Osteocyte (in vitro differentiated cells): Measurements from ENCODE around the gene HDAC4. TPM values are rescaled to one million over a fixed set of nuclear protein-coding genes. Genes with fewer than 3 reads are reported as not detected.

Experiments used
- DNase-seq: peaks from one replicate; pipeline ENCODE4 v3.0.0; 2021; ENCODE audit warnings: mixed read lengths; ENCODE audit not compliant: unreplicated experiment; ENCODE audit errors: extremely low spot score
- H3K27ac Mint-ChIP-seq: one replicate; pipeline ENCODE4 v1.8.0; 2021; ENCODE audit warnings: mild to moderate bottlenecking, mixed read lengths; ENCODE audit not compliant: unreplicated experiment
- H3K27me3 Mint-ChIP-seq: one replicate; pipeline ENCODE4 v1.8.0; 2021; ENCODE audit warnings: mixed read lengths; ENCODE audit not compliant: unreplicated experiment
- H3K36me3 Mint-ChIP-seq: one replicate; pipeline ENCODE4 v1.8.0; 2021; ENCODE audit warnings: mixed read lengths; ENCODE audit not compliant: unreplicated experiment
- H3K4me1 Mint-ChIP-seq: one replicate; pipeline ENCODE4 v1.8.0; 2021; ENCODE audit warnings: mixed read lengths; ENCODE audit not compliant: unreplicated experiment
- H3K4me3 Mint-ChIP-seq: one replicate; pipeline ENCODE4 v1.8.0; 2021; ENCODE audit warnings: mild to moderate bottlenecking, moderate library complexity, mixed read lengths; ENCODE audit not compliant: unreplicated experiment
- H3K9me3 Mint-ChIP-seq: one replicate; pipeline ENCODE4 v1.8.0; 2021; ENCODE audit warnings: mixed read lengths; ENCODE audit not compliant: unreplicated experiment
- total RNA-seq: library from RNA; stranded (reverse); gene quantifications from 2 replicates; pipeline ENCODE4 v1.2.1, GENCODE V29; 2021
- TF ChIP-seq, protein P1 (sequence below): fragments of 200-600 bp; sonication (generic); IDR thresholded peaks from 2 replicates; pipeline ENCODE4 v1.5.0; 2021; ENCODE audit warnings: antibody characterized with exemption, mild to moderate bottlenecking, moderate library complexity

Gene HDAC4
- total RNA-seq, 1 donor from 2014 or later, result 30.3 TPM

GRCh38 chr2:239277401-239278085, 123.3 kb downstream of the HDAC4 start:
- Mint-ChIP-seq H3K27ac (no peak overlapping the region), H3K27me3 (no peaks in the 10 kb centered on the region), H3K9me3 (no peaks in the 10 kb centered on the region), H3K4me3 (no peak overlapping the region), H3K4me1 (peaks cover 13% of the 10 kb centered on the region), H3K36me3 (no peaks in the 10 kb centered on the region)
- TF ChIP-seq, protein P1, sequence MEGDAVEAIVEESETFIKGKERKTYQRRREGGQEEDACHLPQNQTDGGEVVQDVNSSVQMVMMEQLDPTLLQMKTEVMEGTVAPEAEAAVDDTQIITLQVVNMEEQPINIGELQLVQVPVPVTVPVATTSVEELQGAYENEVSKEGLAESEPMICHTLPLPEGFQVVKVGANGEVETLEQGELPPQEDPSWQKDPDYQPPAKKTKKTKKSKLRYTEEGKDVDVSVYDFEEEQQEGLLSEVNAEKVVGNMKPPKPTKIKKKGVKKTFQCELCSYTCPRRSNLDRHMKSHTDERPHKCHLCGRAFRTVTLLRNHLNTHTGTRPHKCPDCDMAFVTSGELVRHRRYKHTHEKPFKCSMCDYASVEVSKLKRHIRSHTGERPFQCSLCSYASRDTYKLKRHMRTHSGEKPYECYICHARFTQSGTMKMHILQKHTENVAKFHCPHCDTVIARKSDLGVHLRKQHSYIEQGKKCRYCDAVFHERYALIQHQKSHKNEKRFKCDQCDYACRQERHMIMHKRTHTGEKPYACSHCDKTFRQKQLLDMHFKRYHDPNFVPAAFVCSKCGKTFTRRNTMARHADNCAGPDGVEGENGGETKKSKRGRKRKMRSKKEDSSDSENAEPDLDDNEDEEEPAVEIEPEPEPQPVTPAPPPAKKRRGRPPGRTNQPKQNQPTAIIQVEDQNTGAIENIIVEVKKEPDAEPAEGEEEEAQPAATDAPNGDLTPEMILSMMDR, result no peak
- DNase-seq, result no peak

- H3K9me3 Mint-ChIP-seq, result no peaks in the 10 kb centered on the region
- DNase-seq, result no peak
These were observed 124.0 kb downstream of the HDAC4 start for GRCh38 chr2:239276851-239277250.

DNA sequence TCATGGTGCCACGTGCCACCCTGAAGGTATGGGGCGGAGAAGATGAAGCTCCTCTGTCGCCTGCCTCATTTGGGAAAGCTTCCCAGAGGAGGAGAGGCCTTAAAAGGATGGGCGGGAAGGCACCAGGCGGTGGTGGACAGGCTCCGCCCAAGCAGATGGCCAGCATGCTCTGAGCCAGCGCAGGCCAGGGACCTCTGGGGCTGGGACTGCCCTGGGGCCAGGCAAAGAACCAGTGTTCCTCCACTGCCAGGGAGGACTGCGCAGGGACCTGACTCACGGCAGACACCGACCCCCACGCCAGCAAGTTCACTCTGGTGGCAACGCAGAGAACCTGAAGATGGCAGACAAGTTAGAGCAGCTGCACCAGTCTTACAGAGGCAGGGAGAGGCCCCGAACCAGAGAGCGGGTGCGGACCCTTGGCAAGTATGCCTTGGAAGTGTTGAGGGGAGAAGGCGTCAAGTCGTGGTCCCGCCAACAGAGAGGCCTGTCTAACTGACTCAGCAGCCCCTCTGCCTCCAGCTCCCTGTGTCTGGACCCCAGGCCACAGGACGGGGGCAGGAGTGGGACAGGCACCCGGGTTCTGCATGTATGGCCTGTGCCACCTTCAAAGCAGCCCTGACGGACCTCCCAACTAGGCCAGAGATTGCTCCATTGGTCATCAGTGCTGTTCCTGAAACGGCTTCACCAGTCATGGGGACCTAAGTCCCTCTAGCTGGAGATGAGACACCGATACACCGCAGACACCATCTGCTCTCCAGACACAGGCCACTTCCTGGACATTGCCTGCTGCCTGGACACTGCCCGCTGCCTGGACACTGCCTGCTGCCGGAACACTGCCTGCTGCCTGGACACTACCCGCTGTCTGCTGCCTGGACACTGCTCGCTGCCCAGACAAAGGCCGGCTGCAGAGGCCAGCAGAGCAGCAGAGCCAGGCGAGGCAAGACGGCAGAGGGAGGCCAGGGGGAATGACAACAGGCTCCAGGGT, 124.7 kb downstream of the HDAC4 start:
- Mint-ChIP-seq H3K36me3 (no peaks in the 10 kb centered on the region), H3K27ac (peak overlapping the region; percentile 85)

More at GRCh38 chr2:239276851-239277250, 124.0 kb downstream of the HDAC4 start:
- Mint-ChIP-seq H3K27ac (no peak overlapping the region), H3K4me3 (no peak overlapping the region), H3K36me3 (no peaks in the 10 kb centered on the region), H3K27me3 (no peaks in the 10 kb centered on the region), H3K4me1 (peaks cover 17% of the 10 kb centered on the region)
- TF ChIP-seq, protein P1, result no peak

GRCh38 chr2:239275044-239275685, 125.7 kb downstream of the HDAC4 start:
- H3K4me1 Mint-ChIP-seq, result peaks cover 22% of the 10 kb centered on the region
- H3K27ac Mint-ChIP-seq, result peak overlapping the region; percentile 85
- H3K4me3 Mint-ChIP-seq, result no peak overlapping the region
- TF ChIP-seq, protein P1, result no peak
- no peaks in the 10 kb centered on the region for H3K36me3 Mint-ChIP-seq
- no peak for DNase-seq
- no peaks in the 10 kb centered on the region for H3K9me3 Mint-ChIP-seq
- no peaks in the 10 kb centered on the region for H3K27me3 Mint-ChIP-seq

More for the DNA sequence above, 124.7 kb downstream of the HDAC4 start:
- no peak for DNase-seq
- H3K27me3 Mint-ChIP-seq, result no peaks in the 10 kb centered on the region
- TF ChIP-seq, protein P1, result no peak
- H3K9me3 Mint-ChIP-seq, result no peaks in the 10 kb centered on the region
- no peak overlapping the region for H3K4me3 Mint-ChIP-seq
- H3K4me1 Mint-ChIP-seq, result peaks cover 22% of the 10 kb centered on the region
